ENCODE data around the gene PRAMEF13.
"Not testable (repeated sequence)": the region's sequence is repeated elsewhere in the genome, so short reads cannot be mapped to it uniquely, and the experiment has no call there.

Gene PRAMEF13

GRCh38 chr1:13155909-13156308 lies 45.3 kb downstream of the PRAMEF13 start, which contains the start of gene PRAMEF26:
PRAMEF26 (minus strand) TSS chr1:13156009; CDS start chr1:13153095, 2,914 bp downstream.
- not testable (repeated sequence) for DNase-seq
